CD4-positive, alpha-beta T cell (primary cell): ENCODE results near the gene TTC38. TPM values are rescaled to one million over a fixed set of nuclear protein-coding genes. Genes with fewer than 3 reads are reported as not detected.
A peak's percentile ranks its signal among the peaks of the same experiment; 100 is the strongest.

Experiments used
- ATAC-seq: fragments of 200-7000 bp; cut with Tn5 transposase; one replicate; pipeline ENCODE4 v1.10.0; 2022; ENCODE audit warnings: mild to moderate bottlenecking; ENCODE audit not compliant: poor library complexity
- CTCF ChIA-PET: fragments of 350-600 bp; sonication (Branson Sonifier 250); formaldehyde crosslinking; loops from one replicate; lab custom pipeline; 2021; ENCODE audit warnings: antibody characterized with exemption, inconsistent platforms; lab: Charles Lee
- POLR2A ChIA-PET: fragments of 350-600 bp; sonication (Branson Sonifier 250); formaldehyde crosslinking; loops from one replicate; lab custom pipeline; 2021; ENCODE audit warnings: antibody characterized with exemption, inconsistent platforms; lab: Charles Lee
- DNase-seq, 14 experiments: peaks; one replicate each; pipeline ENCODE4 v3.0.0-alpha.2; 2013 to 2020; ENCODE audit warnings: mixed read lengths in 2 of 14
- H3K27ac ChIP-seq, 2 donors: one replicate each; pipeline versions ENCODE4 v1.5.1 to v1.7.0; 2013; ENCODE audit warnings: low read length in 2 of 2, low read depth in 1 of 2, mild to moderate bottlenecking in 1 of 2
- H3K27me3 ChIP-seq, 2 experiments: 1 replicate in 1 of 2; 2 replicates in 1 of 2; pipeline versions ENCODE4 v1.6.1 to v1.7.0; 2013; ENCODE audit warnings: low read length in 2 of 2, control low read depth in 1 of 2, mild to moderate bottlenecking in 1 of 2, moderate library complexity in 1 of 2; ENCODE audit not compliant: insufficient read depth in 2 of 2, control insufficient read depth in 1 of 2
- H3K36me3 ChIP-seq: one replicate; pipeline ENCODE4 v1.6.1; 2013; ENCODE audit warnings: low read length, control low read depth; ENCODE audit not compliant: insufficient read depth
- H3K4me1 ChIP-seq: one replicate; pipeline ENCODE4 v1.6.1; 2013; ENCODE audit warnings: low read length, control low read depth; ENCODE audit not compliant: insufficient read depth
- H3K4me3 ChIP-seq: one replicate; pipeline ENCODE4 v1.5.1; 2013; ENCODE audit warnings: mild to moderate bottlenecking, low read length, moderate library complexity
- H3K9me3 ChIP-seq, 2 experiments: 1 replicate in 1 of 2; 2 replicates in 1 of 2; pipeline versions ENCODE4 v1.6.1 to v1.7.0; 2013; ENCODE audit warnings: low read length in 2 of 2, mild to moderate bottlenecking in 2 of 2, control low read depth in 1 of 2, moderate library complexity in 1 of 2; ENCODE audit not compliant: control insufficient read depth in 1 of 2, insufficient read depth in 1 of 2
- H3K27ac Mint-ChIP-seq: one replicate; pipeline ENCODE4 v1.8.0; 2020; ENCODE audit warnings: mixed read lengths
- H3K27me3 Mint-ChIP-seq: one replicate; pipeline ENCODE4 v1.8.0; 2021; ENCODE audit warnings: mixed read lengths
- H3K36me3 Mint-ChIP-seq: one replicate; pipeline ENCODE4 v1.8.0; 2021; ENCODE audit warnings: low read depth, mixed read lengths
- H3K4me1 Mint-ChIP-seq: one replicate; pipeline ENCODE4 v1.8.0; 2021; ENCODE audit warnings: low read depth, mixed read lengths
- H3K4me3 Mint-ChIP-seq: one replicate; pipeline ENCODE4 v1.8.0; 2020; ENCODE audit warnings: mild to moderate bottlenecking, mixed read lengths
- H3K9me3 Mint-ChIP-seq: one replicate; pipeline ENCODE4 v1.8.0; 2020; ENCODE audit warnings: mixed read lengths
- intact Hi-C, 2 experiments: fragments of 100-400 bp; cut with DNase I in 1 of 2; cut with micrococcal nuclease in 1 of 2; formaldehyde crosslinking; loops; one replicate each; pipeline versions ENCODE4 v1.15.1 to v1.9.0; 2023 to 2025; cut with DNase I, micrococcal nuclease
- total RNA-seq, 174 experiments: library from RNA in 2 of 174; stranded (reverse) in 2 of 174; gene quantifications; one replicate each; pipeline ENCODE4 v1.2.3 and lab custom pipeline; 2021 to 2026
- TF ChIP-seq, protein P1 (sequence below): fragments of 200-600 bp; IDR thresholded peaks from one replicate; pipeline ENCODE4 v1.8.0; 2022; ENCODE audit warnings: antibody characterized with exemption, mild to moderate bottlenecking

Gene TTC38
- total RNA-seq, 2 experiments from 2014 or later: 1.8 to 2.7 TPM

DNA sequence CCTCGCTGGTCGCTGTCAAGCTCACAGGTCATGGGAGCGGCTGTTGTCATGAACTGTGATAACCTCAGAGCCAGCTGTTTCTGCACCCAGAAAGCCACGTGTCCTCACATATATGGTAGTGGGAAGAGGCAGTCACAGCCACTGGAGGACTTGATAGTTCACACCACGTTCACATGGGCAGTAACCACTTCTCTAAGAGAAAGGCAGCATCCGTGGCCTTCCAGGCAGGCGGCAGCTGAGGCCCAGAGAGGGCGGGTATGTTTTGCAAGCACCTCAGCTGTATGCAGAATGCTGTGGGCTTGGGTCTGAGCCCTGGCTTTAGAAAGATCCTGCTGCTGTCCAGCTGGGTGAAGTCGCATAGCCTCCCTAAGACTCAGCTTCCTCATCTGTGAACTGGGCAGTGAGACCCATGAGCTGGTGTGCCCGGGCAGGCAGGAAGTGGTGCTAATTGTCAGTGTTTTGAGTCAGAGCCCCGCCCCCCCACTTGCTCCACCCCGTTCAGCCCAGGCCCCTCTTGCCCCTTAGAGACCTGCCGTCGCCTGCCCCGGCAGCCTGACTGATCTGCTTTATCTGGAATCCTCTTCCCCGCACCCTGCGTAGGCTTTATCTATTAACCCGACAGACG is 13.3 kb downstream of the TTC38 start:
- TF ChIP-seq, protein P1, sequence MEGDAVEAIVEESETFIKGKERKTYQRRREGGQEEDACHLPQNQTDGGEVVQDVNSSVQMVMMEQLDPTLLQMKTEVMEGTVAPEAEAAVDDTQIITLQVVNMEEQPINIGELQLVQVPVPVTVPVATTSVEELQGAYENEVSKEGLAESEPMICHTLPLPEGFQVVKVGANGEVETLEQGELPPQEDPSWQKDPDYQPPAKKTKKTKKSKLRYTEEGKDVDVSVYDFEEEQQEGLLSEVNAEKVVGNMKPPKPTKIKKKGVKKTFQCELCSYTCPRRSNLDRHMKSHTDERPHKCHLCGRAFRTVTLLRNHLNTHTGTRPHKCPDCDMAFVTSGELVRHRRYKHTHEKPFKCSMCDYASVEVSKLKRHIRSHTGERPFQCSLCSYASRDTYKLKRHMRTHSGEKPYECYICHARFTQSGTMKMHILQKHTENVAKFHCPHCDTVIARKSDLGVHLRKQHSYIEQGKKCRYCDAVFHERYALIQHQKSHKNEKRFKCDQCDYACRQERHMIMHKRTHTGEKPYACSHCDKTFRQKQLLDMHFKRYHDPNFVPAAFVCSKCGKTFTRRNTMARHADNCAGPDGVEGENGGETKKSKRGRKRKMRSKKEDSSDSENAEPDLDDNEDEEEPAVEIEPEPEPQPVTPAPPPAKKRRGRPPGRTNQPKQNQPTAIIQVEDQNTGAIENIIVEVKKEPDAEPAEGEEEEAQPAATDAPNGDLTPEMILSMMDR: no peak
- no peak overlapping the region for H3K4me3 ChIP-seq
- peaks cover 7% of the 10 kb centered on the region for H3K4me1 ChIP-seq
- Mint-ChIP-seq H3K27ac (no peak overlapping the region), H3K4me3 (no peak overlapping the region), H3K9me3 (no peaks in the 10 kb centered on the region), H3K36me3 (peaks cover 29% of the 10 kb centered on the region), H3K4me1 (no peaks in the 10 kb centered on the region), H3K27me3 (no peaks in the 10 kb centered on the region)
- ATAC-seq (peak; percentile 41), DNase-seq (peak in 3 of 14 experiments; percentile 44 to 81 (median 51))
- ChIA-PET CTCF (no interaction called here), POLR2A (interaction anchor here (0.9 kb wide), 1 partner anchor 31 kb away, joined by 4 read pairs; the partner anchor contains the start of gene CDPF1)
- intact Hi-C loops: no loop called here
- no peak overlapping the region for H3K27ac ChIP-seq
- no peaks in the 10 kb centered on the region for H3K9me3 ChIP-seq
- H3K36me3 ChIP-seq: peaks cover 30% of the 10 kb centered on the region
- no peaks in the 10 kb centered on the region for H3K27me3 ChIP-seq

DNA sequence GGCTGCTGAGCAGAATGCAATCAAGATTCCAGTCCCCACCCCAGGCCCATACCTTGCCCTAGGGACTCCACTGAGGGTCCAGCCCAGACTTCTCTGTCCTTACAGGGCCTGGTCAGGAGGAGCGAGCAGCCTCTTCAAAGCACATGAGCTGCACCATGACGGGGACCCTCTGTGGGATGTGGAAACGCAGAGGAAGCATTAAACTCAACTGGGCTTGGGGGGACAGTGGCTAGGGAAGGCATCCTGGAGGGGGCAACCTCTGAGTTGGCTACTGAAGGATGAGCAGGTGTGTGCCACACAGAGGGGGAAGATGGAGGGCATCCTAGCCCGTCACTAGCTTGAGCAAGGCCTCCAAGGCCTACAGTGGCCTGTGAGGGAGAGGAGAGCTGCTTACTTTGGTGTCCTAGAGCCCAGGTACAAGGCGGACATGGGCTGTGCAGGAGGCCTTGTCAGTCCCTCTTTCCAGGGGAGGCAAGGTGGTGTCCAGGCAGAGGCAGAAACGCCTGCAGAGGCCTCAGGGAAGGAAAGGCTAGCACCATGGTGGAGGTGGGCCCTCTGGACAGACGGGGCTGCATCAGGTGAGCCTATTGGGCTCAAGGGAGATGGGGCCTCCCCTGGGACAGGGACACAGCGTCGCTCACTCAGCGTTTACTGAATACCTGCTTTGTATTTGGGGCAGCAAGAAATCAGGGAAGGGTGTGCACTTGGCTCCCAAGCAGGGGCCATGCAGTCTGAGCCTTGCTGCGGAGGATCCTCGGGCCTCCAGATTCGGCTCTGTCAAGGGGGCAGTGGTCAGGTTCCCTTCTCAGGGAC is 14.3 kb downstream of the TTC38 start:
- TF ChIP-seq, protein P1: no peak
- ChIA-PET POLR2A (no interaction called here), CTCF (no interaction called here)
- Histone ChIP-seq H3K27ac (no peak overlapping the region), H3K4me3 (no peak overlapping the region), H3K36me3 (peaks cover 30% of the 10 kb centered on the region), H3K27me3 (no peaks in the 10 kb centered on the region), H3K4me1 (peaks cover 9% of the 10 kb centered on the region), H3K9me3 (no peaks in the 10 kb centered on the region)
- Mint-ChIP-seq H3K4me1 (no peaks in the 10 kb centered on the region), H3K27me3 (no peaks in the 10 kb centered on the region), H3K9me3 (no peaks in the 10 kb centered on the region), H3K4me3 (no peak overlapping the region), H3K36me3 (peaks cover 29% of the 10 kb centered on the region), H3K27ac (no peak overlapping the region)
- DNase-seq: no peak
- ATAC-seq: no peak
- intact Hi-C loops: no loop called here

DNA sequence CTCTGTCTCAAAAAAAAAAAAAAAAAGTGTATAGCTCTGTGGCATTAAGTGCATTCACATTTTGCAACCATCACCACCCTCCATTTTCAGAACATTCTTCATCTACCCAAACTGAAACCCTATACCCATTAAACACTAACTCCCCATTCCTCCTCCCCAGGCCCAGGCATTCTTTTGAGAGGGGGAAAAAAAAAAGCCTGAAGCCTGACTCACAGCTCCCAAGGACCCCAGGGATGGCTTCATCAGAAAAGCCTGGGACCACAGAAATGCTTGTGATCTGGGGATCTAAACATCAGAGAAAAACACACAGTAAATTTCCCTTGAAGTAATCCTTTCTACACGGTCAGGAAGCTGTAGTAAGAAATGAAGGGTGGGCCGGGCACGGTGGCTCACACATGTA is 18.2 kb downstream of the TTC38 start:
- Mint-ChIP-seq H3K9me3 (no peaks in the 10 kb centered on the region), H3K27me3 (no peaks in the 10 kb centered on the region), H3K36me3 (peaks cover 18% of the 10 kb centered on the region), H3K4me3 (no peak overlapping the region), H3K27ac (no peak overlapping the region), H3K4me1 (peaks cover 6% of the 10 kb centered on the region)
- intact Hi-C loops: no loop called here
- Histone ChIP-seq H3K9me3 (no peaks in the 10 kb centered on the region), H3K4me1 (peaks cover 20% of the 10 kb centered on the region), H3K27me3 (no peaks in the 10 kb centered on the region), H3K27ac (no peak overlapping the region), H3K4me3 (no peak overlapping the region), H3K36me3 (peaks cover 15% of the 10 kb centered on the region)
- DNase-seq (no peak), ATAC-seq (no peak)
- TF ChIP-seq, protein P1: no peak
- ChIA-PET CTCF (no interaction called here), POLR2A (no interaction called here)
